ENCODE results near the gene C1S.

GRCh38 chr12:7092229-7092985, 31.9 kb downstream of the C1S start, which contains the start of gene C1R:
- peak; percentile 76 to 90 (median 82) for TF ChIP-seq CTCF (IDR thresholded peaks at IDR 0.05)
- TF ChIP-seq POLR2A (IDR thresholded peaks at IDR 0.05), result peak in 1 of 2 donors; percentile 16
